Naive thymus-derived CD8-positive, alpha-beta T cell (primary cell): ENCODE measurements around the gene MATR3. TPM values are rescaled to one million over a fixed set of nuclear protein-coding genes. Genes with fewer than 3 reads are reported as not detected.

Experiments
- ATAC-seq, 2 donors: fragments of 150-1000 bp; cut with Tn5 transposase in 1 of 2; sonication (Bioruptor Pico), chemical (Tn5 transposase) in 1 of 2; 1 replicate in 1 of 2; 2 replicates in 1 of 2; pipeline ENCODE4 v1.10.0; 2021; ENCODE audit warnings: mild to moderate bottlenecking in 2 of 2, moderate library complexity in 2 of 2
- POLR2A ChIA-PET: fragments of 350-600 bp; sonication (Branson Sonifier 250); formaldehyde crosslinking; loops from one replicate; lab custom pipeline; 2021; ENCODE audit warnings: antibody characterized with exemption; lab: Charles Lee
- DNase-seq, 10 donors: peaks; one replicate each; pipeline versions ENCODE4 v3.0.0 to v3.0.0-alpha.2; 2020 to 2022
- H3K27ac Mint-ChIP-seq, 10 donors: one replicate each; pipeline ENCODE4 v1.8.0; 2020 to 2022; ENCODE audit warnings: mild to moderate bottlenecking in 10 of 10, mixed read lengths in 10 of 10, moderate library complexity in 4 of 10, inconsistent platforms in 1 of 10
- H3K27me3 Mint-ChIP-seq, 5 donors: one replicate each; pipeline ENCODE4 v1.8.0; 2021 to 2022; ENCODE audit warnings: mixed read lengths in 5 of 5
- H3K36me3 Mint-ChIP-seq, 3 donors: one replicate each; pipeline ENCODE4 v1.8.0; 2020 to 2022; ENCODE audit warnings: mixed read lengths in 3 of 3, mild to moderate bottlenecking in 2 of 3, inconsistent platforms in 1 of 3
- H3K4me1 Mint-ChIP-seq, 4 donors: one replicate each; pipeline ENCODE4 v1.8.0; 2021 to 2022; ENCODE audit warnings: mixed read lengths in 4 of 4
- H3K4me3 Mint-ChIP-seq, 10 donors: one replicate each; pipeline ENCODE4 v1.8.0; 2020 to 2022; ENCODE audit warnings: mild to moderate bottlenecking in 10 of 10, mixed read lengths in 10 of 10, moderate library complexity in 6 of 10, inconsistent platforms in 1 of 10
- H3K9me3 Mint-ChIP-seq, 9 donors: one replicate each; pipeline ENCODE4 v1.8.0; 2020 to 2022; ENCODE audit warnings: mixed read lengths in 9 of 9, mild to moderate bottlenecking in 3 of 9, inconsistent platforms in 1 of 9, moderate library complexity in 1 of 9
- polyA plus RNA-seq, 3 donors: library from polyadenylated mRNA; unstranded; fragments of 300-500 nt; fragmentation: Illumina TruSeq; gene quantifications; one replicate each; pipeline ENCODE4 v1.2.3, GENCODE V29; 2021
- total RNA-seq, 8 experiments: library from RNA in 2 of 8; stranded (reverse) in 2 of 8; gene quantifications; one replicate each; pipeline ENCODE4 v1.2.3 and lab custom pipeline; 2021 to 2026

MATR3 gene
- total and polyA plus RNA-seq, 5 experiments from 2014 or later: 259 to 351 (median 323) TPM

DNA sequence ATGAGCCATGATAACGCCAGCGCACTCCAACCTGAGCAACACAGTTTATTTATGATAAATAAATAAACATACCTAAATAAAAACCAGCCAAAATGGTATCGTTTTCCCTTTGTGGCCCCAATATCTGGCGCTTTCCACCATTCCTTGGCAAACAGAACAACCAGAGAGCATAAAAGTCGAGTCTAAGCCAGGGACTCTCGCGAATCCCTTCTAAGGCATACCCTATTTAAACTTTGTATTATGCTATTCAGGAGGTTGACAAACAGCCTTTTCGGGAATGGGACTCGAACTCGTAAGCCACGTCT lies 386 bp upstream of the MATR3 start:
- Mint-ChIP-seq H3K4me3 (peak overlapping the region; percentile 95 to 99 (median 98)), H3K36me3 (peaks cover 0 to 6% (median 0%) of the 10 kb centered on the region in 3 donors), H3K4me1 (peaks cover 17 to 43% (median 33%) of the 10 kb centered on the region in 4 donors), H3K9me3 (no peaks in the 10 kb centered on the region), H3K27me3 (no peaks in the 10 kb centered on the region), H3K27ac (peak overlapping the region; percentile 96 to 100 (median 99))
- ATAC-seq (peak in 1 of 2 donors; percentile 12), DNase-seq (no peak)
- POLR2A ChIA-PET: interaction anchor here (0.6 to 8.6 kb wide), 29 partner anchors 10 to 954 kb away, joined by 3 to 126 read pairs (median 6); partner anchors contain the start of genes EGR1, ETF1, HSPA9 and PAIP2

DNA sequence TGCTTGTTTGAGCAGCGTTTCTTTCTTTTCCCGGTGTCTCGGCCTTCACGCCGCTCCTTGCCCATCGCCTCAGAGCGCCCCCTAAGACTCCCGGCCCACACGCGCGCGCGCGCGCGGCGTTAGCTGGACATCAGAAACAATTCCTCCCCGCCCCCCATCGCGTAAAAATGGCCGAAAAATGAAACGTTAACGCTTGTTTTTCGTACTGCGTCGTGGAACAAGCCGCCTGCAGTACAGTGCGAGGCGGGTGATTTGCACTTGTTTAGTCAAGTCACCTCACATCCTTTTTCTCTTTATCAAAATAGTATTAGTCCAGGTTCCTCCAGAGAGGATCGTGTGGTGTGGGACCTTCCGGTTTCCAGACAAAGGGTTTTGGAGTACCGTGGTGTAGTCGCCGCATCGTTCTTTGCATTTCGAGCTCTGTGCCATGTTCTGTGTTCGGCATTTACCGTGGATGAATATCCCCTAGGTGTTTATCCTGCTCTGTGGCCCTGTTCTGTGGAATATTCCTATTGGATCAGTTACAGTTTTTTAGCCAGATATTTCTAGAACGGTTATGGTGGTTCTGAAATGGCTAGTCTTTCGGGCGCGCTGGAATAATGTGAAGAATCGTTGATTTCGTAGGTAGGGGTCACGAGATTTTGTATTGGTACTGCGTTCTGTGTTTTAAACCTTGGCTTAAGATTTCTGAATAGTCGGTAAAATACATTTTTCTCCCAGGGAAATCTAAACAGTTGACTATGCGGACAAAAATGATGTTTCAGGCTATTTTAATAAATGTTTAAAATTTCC lies 1.0 kb downstream of the MATR3 start:
- H3K4me1 Mint-ChIP-seq: peaks cover 29 to 57% (median 47%) of the 10 kb centered on the region in 4 donors
- no peaks in the 10 kb centered on the region for H3K27me3 Mint-ChIP-seq
- peak overlapping the region; percentile 95 to 99 (median 98) for H3K4me3 Mint-ChIP-seq
- ATAC-seq (peak; percentile 31 to 40), DNase-seq (peak; percentile 40 to 80 (median 62))
- no peaks in the 10 kb centered on the region for H3K9me3 Mint-ChIP-seq
- POLR2A ChIA-PET: interaction anchor here (0.8 to 8.6 kb wide), 29 partner anchors 10 to 830 kb away, joined by 3 to 126 read pairs (median 6); partner anchors contain the start of genes EGR1, ETF1, HSPA9 and PAIP2
- H3K27ac Mint-ChIP-seq: peak overlapping the region; percentile 96 to 100 (median 99)
- H3K36me3 Mint-ChIP-seq: peaks cover 0 to 7% (median 0%) of the 10 kb centered on the region in 3 donors

DNA sequence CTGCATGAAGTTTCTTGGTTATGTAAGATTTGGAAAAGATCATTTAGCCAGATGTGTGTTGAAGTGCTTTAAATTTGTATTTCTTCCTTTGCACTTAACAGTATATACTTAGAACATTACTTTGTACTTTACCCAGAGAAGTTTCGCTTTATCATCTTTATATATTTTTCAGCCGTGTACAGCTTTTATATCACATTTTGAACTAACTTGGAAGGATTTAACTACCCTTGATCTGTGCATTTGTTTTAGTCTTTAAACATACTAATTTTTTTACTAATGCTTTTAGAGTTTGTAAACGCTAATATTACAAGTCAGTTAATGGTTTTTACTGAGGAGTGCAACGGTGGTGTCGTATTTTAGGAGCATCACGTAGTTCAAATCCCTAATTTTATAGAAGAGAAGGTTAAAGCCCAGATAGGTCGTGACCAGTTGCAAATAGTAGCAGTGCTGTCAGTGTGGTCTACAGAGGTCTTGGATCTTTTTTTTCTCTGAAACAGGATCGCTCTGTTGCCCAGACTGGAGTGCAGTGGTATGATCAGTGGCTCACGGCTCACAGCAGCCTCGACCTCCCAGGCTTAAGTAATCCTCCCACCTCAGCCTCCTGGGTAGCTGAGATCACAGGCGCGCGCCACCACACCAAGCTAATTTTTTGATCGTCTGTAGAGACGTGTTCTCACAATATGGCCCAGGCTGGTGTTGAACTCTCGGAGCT lies 2.0 kb downstream of the MATR3 start:
- Mint-ChIP-seq H3K27ac (peak overlapping the region; percentile 85 to 100 (median 99)), H3K4me3 (peak overlapping the region; percentile 95 to 99 (median 98)), H3K4me1 (peaks cover 31 to 67% (median 54%) of the 10 kb centered on the region in 4 donors), H3K27me3 (no peaks in the 10 kb centered on the region), H3K36me3 (peaks cover 0 to 7% (median 0%) of the 10 kb centered on the region in 3 donors), H3K9me3 (no peaks in the 10 kb centered on the region)
- POLR2A ChIA-PET: interaction anchor here (2.5 to 8.6 kb wide), 4 partner anchors 9 to 46 kb away, joined by 15 to 126 read pairs (median 60); partner anchors contain the start of gene PAIP2
- ATAC-seq (no peak), DNase-seq (no peak)

DNA sequence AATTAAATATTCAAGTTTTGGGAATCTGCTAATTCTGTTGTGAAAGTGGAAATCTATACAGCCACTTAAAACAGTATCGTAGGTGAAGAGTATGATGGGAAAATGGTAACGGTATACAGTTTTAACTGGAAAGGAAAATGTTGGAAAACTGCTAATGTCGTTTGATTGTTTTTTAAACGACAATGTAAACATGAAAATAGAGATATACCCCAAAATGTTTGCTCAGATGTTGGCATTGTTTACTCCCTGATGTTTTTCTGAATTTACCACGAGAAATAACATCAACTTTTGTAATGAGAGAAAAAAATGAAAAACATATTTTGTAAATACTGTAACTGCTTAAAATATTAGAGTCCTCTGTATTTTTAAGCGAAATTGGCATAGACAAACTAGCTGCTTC lies 2.7 kb downstream of the MATR3 start:
- peaks cover 33 to 74% (median 60%) of the 10 kb centered on the region in 4 donors for H3K4me1 Mint-ChIP-seq
- peak overlapping the region in 5 of 10 donors; percentile 48 to 99 (median 80) for H3K27ac Mint-ChIP-seq
- peaks cover 0 to 7% (median 0%) of the 10 kb centered on the region in 3 donors for H3K36me3 Mint-ChIP-seq
- H3K4me3 Mint-ChIP-seq: peak overlapping the region; percentile 34 to 98 (median 68)
- H3K27me3 Mint-ChIP-seq: no peaks in the 10 kb centered on the region
- DNase-seq (no peak), ATAC-seq (no peak)
- POLR2A ChIA-PET: interaction anchor here (1.7 to 8.6 kb wide), 4 partner anchors 8 to 45 kb away, joined by 5 to 126 read pairs (median 60); partner anchors contain the start of gene PAIP2
- no peaks in the 10 kb centered on the region for H3K9me3 Mint-ChIP-seq

DNA sequence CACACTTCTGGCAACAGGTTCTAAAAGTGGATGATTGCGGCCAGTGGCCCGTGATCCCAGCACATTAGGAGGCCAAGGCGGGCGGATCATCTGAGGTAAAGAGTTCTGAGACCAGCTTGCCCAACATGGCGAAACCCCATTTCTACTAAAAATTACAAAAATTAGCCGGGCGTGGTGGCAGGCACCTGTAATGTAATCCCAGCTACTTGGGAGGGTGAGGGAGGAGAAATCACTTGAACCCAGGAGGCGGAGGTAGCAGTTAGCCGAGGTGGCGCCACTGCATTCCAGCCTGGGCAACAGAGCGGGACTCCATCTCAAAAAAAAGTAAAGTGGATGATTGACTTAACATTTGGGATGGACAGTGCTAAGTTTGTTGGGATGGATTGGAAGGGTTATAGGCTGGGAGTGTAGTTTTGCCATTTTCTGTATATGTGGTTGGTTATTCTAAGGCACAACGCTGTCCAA lies 3.4 kb downstream of the MATR3 start:
- Mint-ChIP-seq H3K27ac (peak overlapping the region in 8 of 10 donors; percentile 48 to 96 (median 66)), H3K4me1 (peaks cover 37 to 81% (median 67%) of the 10 kb centered on the region in 4 donors), H3K27me3 (no peaks in the 10 kb centered on the region), H3K9me3 (no peaks in the 10 kb centered on the region), H3K4me3 (peak overlapping the region; percentile 34 to 98 (median 66)), H3K36me3 (peaks cover 0 to 12% (median 0%) of the 10 kb centered on the region in 3 donors)
- POLR2A ChIA-PET: interaction anchor here (1.7 to 8.6 kb wide), 3 partner anchors 15 to 44 kb away, joined by 5 to 126 read pairs (median 88); partner anchors contain the start of gene PAIP2
- DNase-seq: no peak
- no peak for ATAC-seq

DNA sequence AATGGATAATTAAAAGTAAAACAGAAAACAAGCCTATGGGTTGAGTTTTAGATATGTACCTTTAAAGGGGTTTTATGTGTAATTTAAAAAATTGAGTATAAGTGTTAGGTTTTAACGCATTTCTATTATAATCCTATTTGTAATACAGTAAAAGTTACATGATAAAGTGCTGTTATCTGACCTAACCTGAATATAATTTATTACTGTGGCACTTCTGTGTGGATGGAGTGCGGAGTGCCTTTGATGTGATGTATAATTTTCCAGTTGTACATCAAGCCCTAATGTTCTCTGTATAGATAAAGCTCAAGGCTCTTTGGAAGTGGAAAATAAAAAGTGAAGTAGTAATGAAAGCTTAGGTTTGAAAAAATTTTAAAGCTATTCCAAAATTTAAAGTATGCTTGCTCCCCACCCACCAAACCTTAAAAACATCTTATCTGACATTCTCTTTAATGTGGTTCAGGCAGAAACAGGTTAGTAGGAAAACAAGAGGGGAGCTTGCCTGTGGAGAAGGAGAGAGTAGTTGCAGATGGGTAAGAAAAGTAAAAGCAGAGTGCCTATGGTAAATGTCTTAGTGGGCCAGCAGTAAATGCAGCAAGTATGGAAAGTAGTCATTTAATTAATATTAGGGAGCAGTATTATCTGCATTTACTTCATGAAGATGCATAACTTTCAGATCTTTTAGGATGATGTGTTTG lies 4.0 kb downstream of the MATR3 start:
- Mint-ChIP-seq H3K36me3 (peaks cover 0 to 15% (median 0%) of the 10 kb centered on the region in 3 donors), H3K27me3 (no peaks in the 10 kb centered on the region), H3K4me3 (peak overlapping the region; percentile 34 to 98 (median 72)), H3K9me3 (no peaks in the 10 kb centered on the region), H3K4me1 (peaks cover 39 to 86% (median 72%) of the 10 kb centered on the region in 4 donors), H3K27ac (peak overlapping the region in 6 of 10 donors; percentile 2 to 80 (median 52))
- POLR2A ChIA-PET: interaction anchor here (1.7 to 8.6 kb wide), 3 partner anchors 14 to 44 kb away, joined by 5 to 126 read pairs (median 88); partner anchors contain the start of gene PAIP2
- no peak for ATAC-seq
- DNase-seq: no peak

DNA sequence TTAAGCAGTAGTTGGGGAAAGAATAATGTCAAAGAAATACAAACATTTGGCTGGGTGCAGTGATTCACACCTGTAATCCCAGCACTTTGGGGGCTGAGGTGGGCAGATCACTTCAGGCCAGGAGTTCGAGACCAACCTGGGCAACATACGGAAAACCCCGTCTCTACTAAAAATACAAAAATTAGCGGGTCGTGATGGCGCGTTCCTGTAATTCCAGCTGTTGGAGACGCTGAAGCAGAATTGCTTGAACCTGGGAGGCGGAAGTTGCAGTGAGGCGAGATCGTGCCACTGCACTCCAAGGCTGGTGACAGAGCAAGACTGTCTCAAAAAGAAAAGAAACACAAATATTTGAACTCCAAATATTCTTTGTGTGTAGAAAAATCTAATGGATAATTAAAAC lies 4.7 kb downstream of the MATR3 start:
- ATAC-seq (no peak), DNase-seq (no peak)
- H3K4me3 Mint-ChIP-seq: peak overlapping the region; percentile 34 to 98 (median 72)
- peak overlapping the region in 9 of 10 donors; percentile 22 to 74 (median 54) for H3K27ac Mint-ChIP-seq
- H3K27me3 Mint-ChIP-seq: no peaks in the 10 kb centered on the region
- POLR2A ChIA-PET: interaction anchor here (8.6 kb wide), 1 partner anchor 43 kb away, joined by 126 read pairs; the partner anchor contains the start of gene PAIP2
- no peaks in the 10 kb centered on the region for H3K9me3 Mint-ChIP-seq
- H3K36me3 Mint-ChIP-seq: peaks cover 0 to 15% (median 0%) of the 10 kb centered on the region in 3 donors
- H3K4me1 Mint-ChIP-seq: peaks cover 39 to 89% (median 77%) of the 10 kb centered on the region in 4 donors

DNA sequence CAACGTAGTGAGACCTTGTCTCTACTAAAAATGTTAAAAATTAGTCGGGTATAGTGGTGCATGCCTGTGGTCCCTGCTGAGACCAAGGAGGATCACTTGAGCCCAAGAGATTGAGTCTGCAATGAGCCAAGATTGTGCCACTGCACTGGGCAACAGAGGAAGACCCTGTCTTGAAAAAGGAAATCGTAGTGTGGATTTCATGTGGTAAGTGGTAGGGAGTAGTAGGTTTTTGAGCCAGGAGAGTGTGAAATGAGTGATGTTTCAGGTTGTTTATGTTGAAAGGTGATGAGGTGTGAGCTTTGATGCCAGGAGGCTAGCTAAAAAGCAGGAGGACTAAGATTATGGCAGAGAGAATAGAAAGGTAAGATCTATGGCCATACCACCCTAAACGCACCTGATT lies 5.9 kb downstream of the MATR3 start:
- POLR2A ChIA-PET: no interaction called here
- DNase-seq: peak in 1 of 10 donors; percentile 14
- ATAC-seq: peak; percentile 22 to 44
- peak overlapping the region; percentile 42 to 98 (median 74) for H3K4me3 Mint-ChIP-seq
- peaks cover 43 to 97% (median 89%) of the 10 kb centered on the region in 4 donors for H3K4me1 Mint-ChIP-seq
- H3K27me3 Mint-ChIP-seq: no peaks in the 10 kb centered on the region
- no peaks in the 10 kb centered on the region for H3K9me3 Mint-ChIP-seq
- H3K27ac Mint-ChIP-seq: peak overlapping the region; percentile 18 to 84 (median 62)
- peaks cover 0 to 15% (median 0%) of the 10 kb centered on the region in 3 donors for H3K36me3 Mint-ChIP-seq

DNA sequence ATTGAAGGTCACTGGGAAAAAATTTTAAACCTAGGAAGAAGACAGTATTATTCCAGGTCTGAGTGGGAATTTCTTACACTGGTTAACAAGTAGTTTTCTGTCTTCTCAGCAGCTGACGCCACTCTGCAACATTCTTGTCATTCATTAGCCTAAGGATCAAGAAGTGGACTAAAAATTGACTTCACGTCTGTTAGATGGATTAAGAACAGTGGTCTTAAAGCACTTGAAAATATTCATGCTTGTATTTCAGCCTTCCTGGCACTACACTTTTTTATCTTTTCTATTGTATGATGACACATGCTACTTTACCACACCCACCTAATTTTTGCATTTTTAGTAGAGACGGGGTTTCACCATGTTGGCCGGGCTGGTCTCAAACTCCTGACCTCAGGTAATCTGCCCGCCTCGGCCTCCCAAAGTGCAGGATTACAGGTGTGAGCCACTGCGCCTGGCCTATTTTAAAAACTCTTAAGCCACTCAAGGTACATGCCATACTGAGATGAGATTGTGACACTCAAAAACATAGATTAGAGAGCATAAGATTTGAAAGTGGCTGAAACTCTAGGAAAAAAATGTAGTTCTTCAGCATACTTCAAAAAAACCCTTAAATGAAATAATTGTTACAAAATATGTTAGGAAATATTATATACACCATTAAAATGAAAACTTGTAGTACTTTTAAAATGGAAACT lies 8.4 kb downstream of the MATR3 start:
- no peak for ATAC-seq
- H3K4me1 Mint-ChIP-seq: peaks cover 49 to 98% (median 93%) of the 10 kb centered on the region in 4 donors
- no peaks in the 10 kb centered on the region for H3K9me3 Mint-ChIP-seq
- POLR2A ChIA-PET: interaction anchor here (1.3 to 4.6 kb wide), 2 partner anchors 7 to 29 kb away, joined by 6 to 31 read pairs; partner anchors contain the start of gene MATR3
- no peaks in the 10 kb centered on the region for H3K27me3 Mint-ChIP-seq
- no peak for DNase-seq
- peak overlapping the region in 8 of 10 donors; percentile 2 to 73 (median 47) for H3K27ac Mint-ChIP-seq
- peaks cover 0 to 11% (median 0%) of the 10 kb centered on the region in 3 donors for H3K36me3 Mint-ChIP-seq
- peak overlapping the region; percentile 23 to 76 (median 66) for H3K4me3 Mint-ChIP-seq

DNA sequence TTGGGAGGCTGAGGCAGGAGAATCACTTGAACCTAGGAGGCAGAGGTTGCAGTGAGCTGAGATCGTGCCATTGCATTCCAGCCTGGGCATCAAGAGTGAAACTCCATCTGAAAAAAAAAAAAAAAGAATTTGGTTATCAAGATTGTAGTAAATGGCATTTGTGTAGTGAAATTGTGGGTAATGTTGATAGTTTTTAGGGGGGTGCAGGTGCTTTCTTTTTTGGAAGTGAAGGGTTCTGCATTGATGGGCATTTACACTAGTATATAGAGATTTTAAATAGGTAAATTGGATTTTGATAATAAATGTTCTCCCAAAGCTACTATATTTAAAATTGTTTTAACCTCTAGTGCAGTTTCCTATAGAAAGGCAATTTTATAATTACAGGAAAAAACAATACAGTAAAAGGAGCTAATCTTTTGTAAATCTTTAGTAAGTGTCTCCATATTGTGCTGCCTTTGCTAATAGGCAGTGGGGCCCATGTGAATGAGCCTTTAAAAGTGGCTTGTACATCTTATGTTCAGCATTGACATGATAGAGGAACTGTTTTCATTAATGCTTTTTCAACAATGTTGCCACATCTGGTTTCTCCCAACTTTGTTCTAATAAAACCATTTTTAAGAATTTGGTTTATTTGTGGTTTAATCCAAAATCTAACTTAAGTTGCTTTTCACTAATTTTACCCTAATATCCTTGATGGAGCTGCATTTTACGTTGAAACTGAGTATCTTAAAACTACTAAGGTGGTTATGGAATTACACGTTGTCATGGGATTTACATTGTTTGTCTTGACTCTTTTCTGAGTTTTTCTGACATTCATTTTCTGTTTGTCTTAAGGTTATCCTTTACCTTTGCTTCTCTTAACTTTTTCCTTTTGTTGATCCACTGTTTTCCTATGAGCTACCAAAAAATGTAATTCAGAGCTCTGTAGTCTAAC lies 11.1 kb downstream of the MATR3 start:
- Mint-ChIP-seq H3K4me1 (peaks cover 43 to 97% (median 90%) of the 10 kb centered on the region in 4 donors), H3K27me3 (no peaks in the 10 kb centered on the region), H3K9me3 (no peaks in the 10 kb centered on the region), H3K4me3 (peak overlapping the region; percentile 16 to 76 (median 62)), H3K27ac (peak overlapping the region; percentile 19 to 82 (median 40)), H3K36me3 (peaks cover 0 to 23% (median 0%) of the 10 kb centered on the region in 3 donors)
- ATAC-seq: no peak
- POLR2A ChIA-PET: interaction anchor here (0.6 to 4.6 kb wide), 6 partner anchors 10 to 975 kb away, joined by 3 to 31 read pairs (median 4); partner anchors contain the start of gene MATR3
- DNase-seq: no peak
